HepG2 (cell line): ENCODE results near the gene ZKSCAN8. TPM values are rescaled to one million over a fixed set of nuclear protein-coding genes. Genes with fewer than 3 reads are reported as not detected.

Source experiments
- CC2D1A ChIP-seq: sonication (generic); formaldehyde crosslinking; IDR thresholded peaks from 2 replicates; pipeline ENCODE4 v1.8.1; 2023; ENCODE audit warnings: mild to moderate bottlenecking, missing genetic modification reagents
- FOXP4 ChIP-seq: sonication (generic); formaldehyde crosslinking; IDR thresholded peaks from 2 replicates; pipeline ENCODE4 v1.4.0; 2020; ENCODE audit warnings: missing genetic modification reagents
- GLI4 ChIP-seq: sonication (generic); formaldehyde crosslinking; IDR thresholded peaks from 2 replicates; pipeline ENCODE4 v1.5.1; 2020; ENCODE audit warnings: missing genetic modification reagents, mild to moderate bottlenecking, moderate library complexity, borderline replicate concordance
- HOXA3 ChIP-seq: sonication (generic); formaldehyde crosslinking; IDR thresholded peaks from 2 replicates; pipeline ENCODE4 v1.5.0; 2020; ENCODE audit warnings: missing genetic modification reagents
- KAT2B ChIP-seq: fragments of 150-350 bp; IDR thresholded peaks from 2 replicates; pipeline ENCODE4 v1.6.1; 2014; ENCODE audit warnings: low read depth, low read length, borderline replicate concordance
- MBNL3 ChIP-seq: fragments of 250-450 bp; sonication (Bioruptor Pico); conservative IDR thresholded peaks from 2 replicates; pipeline ENCODE4 v1.8.0; 2022; ENCODE audit warnings: mild to moderate bottlenecking, inconsistent platforms
- NFE2 ChIP-seq: sonication (generic); formaldehyde crosslinking; IDR thresholded peaks from 2 replicates; pipeline ENCODE4 v1.4.0; 2020; ENCODE audit warnings: missing genetic modification reagents
- ZBTB40 ChIP-seq, 2 experiments: fragments of 450-650 bp in 1 of 2; sonication (generic) in 1 of 2; formaldehyde crosslinking in 1 of 2; IDR thresholded peaks; 2 replicates each; pipeline versions ENCODE4 v1.6.1 to v1.8.0; 2016 to 2022; ENCODE audit warnings: antibody characterized with exemption in 1 of 2, mild to moderate bottlenecking in 1 of 2, missing genetic modification reagents in 1 of 2
- ZFP36L1 ChIP-seq: sonication (generic); formaldehyde crosslinking; IDR thresholded peaks from 2 replicates; pipeline ENCODE4 v1.8.0; 2022; ENCODE audit warnings: mild to moderate bottlenecking, missing genetic modification reagents, moderate library complexity
- ZNF10 ChIP-seq: sonication (generic); formaldehyde crosslinking; IDR thresholded peaks from 2 replicates; pipeline ENCODE4 v1.4.0; 2020; ENCODE audit warnings: mild to moderate bottlenecking, low read depth, missing genetic modification reagents, borderline replicate concordance
- ZNF335 ChIP-seq: sonication (generic); formaldehyde crosslinking; IDR thresholded peaks from 2 replicates; pipeline ENCODE4 v1.4.0; 2020; ENCODE audit warnings: missing genetic modification reagents
- ZNF382 ChIP-seq: sonication (generic); formaldehyde crosslinking; IDR thresholded peaks from 2 replicates; pipeline ENCODE4 v1.5.0; 2020; ENCODE audit warnings: missing genetic modification reagents, mild to moderate bottlenecking, borderline replicate concordance
- ZNF615 ChIP-seq: sonication (generic); formaldehyde crosslinking; IDR thresholded peaks from 2 replicates; pipeline ENCODE4 v1.5.0; 2020; ENCODE audit warnings: mild to moderate bottlenecking, missing genetic modification reagents, borderline replicate concordance
- ZNF724P ChIP-seq: sonication (generic); formaldehyde crosslinking; IDR thresholded peaks from 2 replicates; pipeline ENCODE4 v1.8.0; 2022; ENCODE audit warnings: missing genetic modification reagents, borderline replicate concordance
- ZNF792 ChIP-seq: IDR thresholded peaks from 2 replicates; pipeline ENCODE4 v1.6.1; 2016
- ZSCAN29 ChIP-seq: sonication (generic); formaldehyde crosslinking; conservative IDR thresholded peaks from 2 replicates; pipeline ENCODE4 v1.4.0; 2020; ENCODE audit warnings: mild to moderate bottlenecking, missing genetic modification reagents
- polyA plus RNA-seq, 8 experiments: library from polyadenylated mRNA; depleted of rRNA in 3 of 8; stranded (reverse) in 7 of 8; unstranded in 1 of 8; fragments of >200 nt; fragmentation: Illumina TruSeq in 4 of 8; extraction: Trizol in 4 of 8; gene quantifications; 2 replicates each; pipeline versions ENCODE4 v1.2.1 to v1.2.3, GENCODE V29; 2011 to 2016; ENCODE audit warnings: low read depth in 4 of 8, missing spikeins in 1 of 8, mixed read lengths in 1 of 8; ENCODE audit not compliant: insufficient read depth in 1 of 8
- total RNA-seq, 5 experiments: library from RNA; depleted of rRNA; stranded (reverse); fragments of >200 nt; fragmentation: Illumina TruSeq; extraction: Trizol; gene quantifications; 2 replicates each; pipeline ENCODE4 v1.2.3, GENCODE V29; 2016; ENCODE audit warnings: low read depth in 1 of 5

ZKSCAN8 gene
- total and polyA plus RNA-seq, 2 of the 13 experiments (the other 11 are each of a cell fraction or from before 2014, with no cell fraction given), result 12.4 to 20.9 TPM

GRCh38 chr6:28136585-28137504 is 4.8 kb upstream of the ZKSCAN8 start (continued):
- TF ChIP-seq KAT2B, result no peak
- TF ChIP-seq ZNF615 (CRISPR knock-in tag), result peak; percentile 93; the same call in 1 of the 2 replicates
- TF ChIP-seq ZFP36L1 (CRISPR knock-in tag), result peak; percentile 24; the same call in 1 of the 2 replicates
- no peak for TF ChIP-seq NFE2 (CRISPR knock-in tag)
- peak; percentile 90; the same call in 1 of the 2 replicates for TF ChIP-seq ZSCAN29 (CRISPR knock-in tag)
- no peak; the same call in 1 of the 2 replicates for TF ChIP-seq CC2D1A (CRISPR knock-in tag)
- peak; percentile 96 for TF ChIP-seq ZNF792 (CRISPR knock-in tag)
- TF ChIP-seq HOXA3, result peak; percentile 95
- no peak for TF ChIP-seq ZNF382 (CRISPR knock-in tag)
- no peak for TF ChIP-seq ZNF10 (CRISPR knock-in tag)
- peak; percentile 75 for TF ChIP-seq FOXP4 (CRISPR knock-in tag)
- TF ChIP-seq ZBTB40 (IDR thresholded peaks at IDR 0.05), result peak; percentile 94
- peak; percentile 89; the same call in 1 of the 2 replicates for TF ChIP-seq ZBTB40 (CRISPR knock-in tag; IDR thresholded peaks at IDR 0.05)
- TF ChIP-seq GLI4 (CRISPR knock-in tag), result peak; percentile 97
- peak; percentile 96 for TF ChIP-seq ZNF724P
- TF ChIP-seq MBNL3 (CRISPR knock-in tag), result no peak
- TF ChIP-seq ZNF335 (CRISPR knock-in tag), result peak; percentile 93
